ENCODE data around the gene FIGLA.

Gene FIGLA, protein sequence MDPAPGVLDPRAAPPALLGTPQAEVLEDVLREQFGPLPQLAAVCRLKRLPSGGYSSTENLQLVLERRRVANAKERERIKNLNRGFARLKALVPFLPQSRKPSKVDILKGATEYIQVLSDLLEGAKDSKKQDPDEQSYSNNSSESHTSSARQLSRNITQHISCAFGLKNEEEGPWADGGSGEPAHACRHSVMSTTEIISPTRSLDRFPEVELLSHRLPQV
- total RNA-seq, result 0 to 0.04 reads per million in 2 donors

GRCh38 chr2:70790136-70790828 lies at the start of gene FIGLA:
Gene FIGLA (minus strand): TSS chr2:70790643. CDS start chr2:70790638, 5 bp downstream.
- no peak for DNase-seq

- DNase-seq, result no peak
Measured at GRCh38 chr2:70837980-70838925, 47.8 kb upstream of the FIGLA start.

GRCh38 chr2:70835643-70836042 lies 45.2 kb upstream of the FIGLA start, which contains the start of gene CD207:
Gene CD207 (minus strand): TSS chr2:70835816. CDS start chr2:70835776, 40 bp downstream.
- DNase-seq, result no peak

- no peak for DNase-seq
Measured at GRCh38 chr2:70834881-70835280, 44.4 kb upstream of the FIGLA start.

GRCh38 chr2:70834106-70834505 lies 43.7 kb upstream of the FIGLA start:
- no peak for DNase-seq

GRCh38 chr2:70833246-70833645 lies 42.8 kb upstream of the FIGLA start:
- DNase-seq, result no peak

GRCh38 chr2:70832386-70832785 lies 41.9 kb upstream of the FIGLA start:
- DNase-seq, result no peak

DNA sequence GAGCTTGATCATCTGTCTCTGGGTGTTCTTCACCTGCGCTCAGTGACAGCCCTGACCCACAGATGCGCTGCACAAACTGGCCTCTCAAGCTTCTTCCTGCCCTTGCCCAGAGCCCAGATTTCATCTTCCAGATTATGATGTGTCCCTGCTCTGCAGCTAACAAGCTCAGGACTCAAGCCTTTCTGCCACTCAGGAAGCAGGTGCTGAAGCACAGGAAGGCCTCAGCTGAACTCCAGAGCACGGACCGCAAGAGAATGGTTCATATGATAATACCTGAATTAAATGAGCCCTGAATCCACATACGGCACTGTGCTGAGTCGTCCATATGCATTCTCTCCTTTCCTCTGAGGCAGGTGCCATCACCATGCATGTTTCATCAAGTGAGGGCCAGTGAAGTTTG lies 41.4 kb upstream of the FIGLA start:
- no peak for DNase-seq

GRCh38 chr2:70830366-70830765 lies 39.9 kb upstream of the FIGLA start:
- no peak for DNase-seq

DNA sequence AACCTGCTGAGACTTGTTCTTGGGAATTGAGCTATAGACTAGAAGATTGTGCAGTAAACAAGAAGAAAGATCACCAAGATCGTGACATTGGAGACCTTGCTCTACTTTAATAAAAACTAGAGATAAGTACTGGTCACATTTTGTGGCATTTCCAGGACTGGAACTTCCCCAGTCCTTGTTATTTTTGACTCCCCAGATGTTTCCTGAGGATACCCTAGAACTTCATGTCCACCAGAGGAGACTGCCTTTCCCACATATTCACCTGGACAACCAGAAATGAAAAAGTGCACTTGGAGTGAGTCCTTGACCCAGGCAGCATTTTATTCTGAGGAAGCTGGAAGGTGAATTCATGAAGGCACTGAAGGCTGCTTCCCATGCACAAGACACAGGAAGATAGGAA lies 39.5 kb upstream of the FIGLA start:
- no peak for DNase-seq

GRCh38 chr2:70828914-70829824 lies 38.7 kb upstream of the FIGLA start:
- no peak for DNase-seq

DNA sequence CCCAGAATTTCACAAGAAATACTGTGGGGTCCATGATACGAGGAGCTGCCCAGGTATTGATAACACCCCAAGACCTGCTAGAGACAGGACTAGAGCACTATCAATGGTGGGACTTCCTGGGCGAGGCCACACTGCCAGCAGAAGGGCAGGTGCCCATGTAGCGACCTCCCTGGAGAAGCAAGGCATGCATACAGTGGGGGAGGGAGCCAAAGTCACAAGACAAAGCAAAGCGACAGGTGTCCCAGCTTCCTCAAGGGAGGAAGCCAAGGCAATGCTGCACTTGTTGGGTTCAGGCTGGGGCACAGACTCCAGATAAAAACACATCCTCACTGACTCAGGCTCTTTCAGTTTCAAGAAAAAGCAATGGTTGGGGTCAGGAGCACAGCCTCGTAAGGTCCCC lies 37.7 kb upstream of the FIGLA start:
- DNase-seq, result no peak

GRCh38 chr2:70827388-70827787 lies 36.9 kb upstream of the FIGLA start:
- no peak for DNase-seq

- no peak for DNase-seq
Measured at GRCh38 chr2:70826696-70827350, 36.4 kb upstream of the FIGLA start.

DNA sequence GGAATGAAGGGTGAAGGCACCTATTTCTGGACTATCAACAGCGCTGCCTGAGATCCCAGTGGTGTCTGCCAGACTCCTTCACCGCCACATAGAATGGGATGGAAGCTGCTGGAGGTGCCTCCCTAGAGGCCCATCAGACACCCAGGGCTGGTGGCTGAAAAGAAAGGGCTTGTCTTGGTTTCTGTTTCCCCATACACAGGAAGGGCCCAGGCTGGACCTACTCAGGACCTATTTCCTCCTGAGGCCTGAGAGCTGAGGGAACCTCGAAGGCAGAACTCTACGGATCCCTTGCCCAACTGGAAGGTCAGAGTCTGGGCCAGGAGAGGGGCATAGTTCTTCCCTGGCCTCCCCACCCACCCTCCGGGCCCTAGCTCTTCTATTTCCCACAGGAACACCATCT lies 32.8 kb upstream of the FIGLA start:
- DNase-seq, result no peak

GRCh38 chr2:70822843-70823242 lies 32.4 kb upstream of the FIGLA start:
- DNase-seq, result no peak

GRCh38 chr2:70820499-70820898 lies 30.1 kb upstream of the FIGLA start, which contains the start of gene CLEC4F:
Gene CLEC4F (minus strand): TSS chr2:70820599. CDS start chr2:70820523, 76 bp downstream.
- DNase-seq, result no peak

DNA sequence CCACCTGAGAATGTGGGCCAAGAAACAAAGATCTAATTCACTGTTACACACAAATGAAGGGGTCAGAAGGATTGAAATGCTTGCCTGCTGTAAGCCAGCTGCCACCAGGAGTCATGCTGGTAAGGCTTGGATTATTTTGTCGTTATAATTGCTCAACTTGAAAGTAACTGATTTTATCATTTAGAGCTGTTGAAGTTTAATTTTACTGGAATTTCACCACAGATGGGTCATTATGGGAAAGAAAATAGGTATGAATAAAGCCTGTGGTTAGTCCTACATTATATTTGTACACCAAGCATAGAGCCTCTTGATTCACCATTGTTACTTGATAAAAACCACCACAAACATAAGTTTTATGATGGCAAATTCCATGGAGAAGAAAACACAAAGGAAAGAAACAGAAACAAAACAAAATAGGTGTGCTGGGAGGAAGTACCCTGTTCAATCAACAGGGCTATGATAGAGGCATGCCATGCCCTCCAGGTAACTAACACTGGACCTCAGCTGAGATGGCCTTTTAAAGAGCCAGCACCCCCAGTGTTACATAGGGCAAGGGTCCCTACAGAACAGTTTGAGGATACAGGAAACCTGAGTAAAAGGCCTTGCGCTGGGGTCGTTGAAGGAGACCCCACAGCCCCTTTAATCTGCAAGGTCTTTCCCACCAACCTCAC lies 27.0 kb upstream of the FIGLA start:
- no peak for DNase-seq

- DNase-seq, result no peak
Measured at GRCh38 chr2:70816726-70817125, 26.3 kb upstream of the FIGLA start.

DNA sequence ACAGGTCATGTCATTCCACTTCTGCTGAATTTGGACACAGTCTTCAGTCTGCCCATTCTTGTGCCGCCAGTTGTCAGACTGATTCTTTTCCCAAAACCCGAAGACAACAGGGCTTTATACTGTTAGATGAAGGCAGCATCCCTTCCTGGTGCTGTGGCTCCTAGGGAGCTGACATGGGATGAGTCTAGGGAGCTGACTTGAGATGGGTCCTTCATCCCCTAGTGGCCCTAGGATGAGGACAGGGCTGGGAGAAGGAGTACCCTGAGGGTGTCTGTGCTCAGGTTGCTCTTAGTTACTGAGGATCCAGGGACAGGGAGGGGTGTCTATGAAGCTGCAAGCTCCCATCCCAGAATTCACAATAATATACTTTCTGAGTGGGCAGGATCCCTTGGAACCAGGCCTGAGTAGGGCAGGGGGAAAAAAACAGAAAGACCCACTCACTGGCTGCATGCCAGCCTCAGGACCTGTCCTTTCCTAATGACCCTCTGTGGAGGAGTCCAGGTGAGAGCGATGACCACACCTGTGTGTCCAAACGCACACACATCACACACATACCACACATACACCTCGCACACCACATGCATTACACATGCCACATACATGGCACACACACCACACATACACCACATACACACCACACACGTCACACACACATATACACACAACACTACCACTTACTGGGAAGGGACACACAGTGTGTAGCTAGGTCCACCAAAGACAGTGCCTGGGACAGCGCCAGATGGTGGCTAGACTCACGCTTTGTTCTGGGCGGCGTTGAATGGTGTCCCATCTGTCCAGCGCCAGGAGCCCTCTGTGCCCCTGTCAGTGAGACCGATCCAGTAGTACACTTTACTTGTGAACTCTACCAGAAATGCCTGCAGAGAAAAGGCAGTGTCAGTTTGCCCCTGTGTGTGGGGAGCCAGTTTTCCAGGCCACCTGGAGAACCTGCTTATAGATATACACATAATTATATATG lies 18.8 kb upstream of the FIGLA start:
- DNase-seq, result no peak

Measured in activated gamma-delta T cell (primary cell).